GM18867 (cell line): Measurements from ENCODE around the gene LYPLA2.
"Not testable (repeated sequence)": the region's sequence is repeated elsewhere in the genome, so short reads cannot be mapped to it uniquely, and the experiment has no call there.

Source experiments
- ATAC-seq: cut with Tn5 transposase; IDR thresholded peaks from one replicate; pipeline ENCODE4 v1.9.1; 2021; ENCODE audit warnings: mild to moderate bottlenecking, moderate library complexity; ENCODE audit not compliant: unreplicated experiment

Gene LYPLA2

DNA sequence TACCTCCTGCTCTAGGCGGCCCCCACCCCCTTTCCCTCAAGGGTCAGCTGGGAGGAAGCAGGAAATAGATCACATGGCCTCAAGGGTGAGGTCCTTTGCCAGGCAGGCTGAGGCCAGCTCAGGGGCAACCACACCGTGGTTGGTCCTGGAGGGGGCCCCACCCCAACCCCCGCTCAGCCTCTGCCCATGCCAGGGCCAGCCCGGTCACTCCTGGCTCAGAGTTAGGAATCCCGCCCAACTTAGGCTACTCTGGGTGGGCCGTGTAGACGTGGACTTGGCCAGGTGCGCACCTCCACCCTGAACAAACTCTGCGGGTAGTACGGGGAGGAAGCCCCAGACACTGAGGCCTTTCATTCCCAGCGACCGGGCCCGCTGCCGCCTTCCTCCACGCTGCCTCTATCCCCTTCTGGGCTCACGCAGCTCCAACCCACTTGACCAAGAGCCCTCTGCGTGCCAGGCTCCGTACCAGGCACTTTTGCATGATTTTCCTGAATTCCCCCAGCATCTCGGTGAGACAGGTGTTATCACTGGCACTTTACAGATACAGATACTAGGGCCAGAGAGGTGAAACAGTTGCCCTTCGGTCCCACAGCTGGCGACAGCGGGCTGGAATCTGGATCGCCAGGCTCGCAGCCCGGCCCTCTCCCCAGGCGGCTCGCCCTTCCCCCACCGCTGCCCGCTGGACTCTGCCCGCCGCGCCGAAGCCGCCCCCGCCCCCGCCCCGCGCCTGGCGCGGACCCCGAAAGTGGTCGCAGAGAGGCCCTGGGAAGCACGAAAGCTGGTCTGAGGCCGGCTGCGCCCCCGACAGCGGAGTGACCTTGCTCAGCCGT lies 8.8 kb downstream of the LYPLA2 start:
- peak; percentile 2 for ATAC-seq

GRCh38 chr1:23800400-23801337 lies 9.7 kb downstream of the LYPLA2 start, which contains the start of gene GALE:
GALE (minus strand) TSS chr1:23800754; CDS start chr1:23799007, 1,747 bp downstream.
- ATAC-seq = peak; percentile 79

- no peak for ATAC-seq
These were observed 10.4 kb downstream of the LYPLA2 start for GRCh38 chr1:23801338-23801748.

DNA sequence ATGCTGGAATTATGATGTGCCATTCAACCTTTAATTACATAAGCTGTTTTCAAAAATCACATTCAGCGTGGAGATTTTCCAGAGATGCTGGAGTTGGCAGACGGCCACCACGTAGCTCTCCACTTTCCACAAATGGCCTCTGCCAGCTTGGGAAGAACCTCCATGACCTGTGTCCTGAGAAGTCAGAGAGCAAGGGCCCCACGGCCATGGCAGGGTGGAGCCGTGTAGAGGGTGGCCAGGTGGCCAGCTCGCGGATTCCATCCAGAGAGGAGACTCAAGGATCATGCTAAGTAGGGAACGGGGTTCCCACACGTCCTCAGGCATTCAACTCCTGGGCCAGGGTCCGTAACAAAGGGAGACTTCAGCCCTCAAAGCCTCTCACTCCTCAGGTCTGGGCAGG lies 10.9 kb downstream of the LYPLA2 start:
- ATAC-seq = no peak

GRCh38 chr1:23802809-23803342 lies 11.9 kb downstream of the LYPLA2 start:
- ATAC-seq = not testable (repeated sequence)

DNA sequence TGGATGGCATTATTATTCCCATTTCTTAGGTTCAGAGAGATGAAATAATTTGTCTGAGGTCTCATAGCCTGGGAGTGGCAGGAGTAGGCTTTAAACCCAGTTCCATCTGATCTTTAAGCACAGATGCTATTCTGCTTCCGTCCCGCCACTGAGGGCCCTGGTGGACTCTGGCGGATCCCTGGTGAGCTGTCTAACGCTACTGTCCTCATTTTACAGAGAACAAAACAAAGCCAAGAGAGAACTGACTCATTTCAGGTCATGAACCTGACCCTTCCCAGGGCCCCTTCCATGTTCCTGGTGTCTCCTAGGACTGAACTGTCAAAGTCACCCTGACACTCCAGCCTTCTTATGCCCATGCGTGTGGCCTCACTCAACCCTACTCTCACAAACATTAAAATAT lies 12.7 kb downstream of the LYPLA2 start:
- ATAC-seq = no peak

GRCh38 chr1:23804183-23804835 lies 13.4 kb downstream of the LYPLA2 start:
- ATAC-seq = no peak

GRCh38 chr1:23805025-23805424 lies 14.1 kb downstream of the LYPLA2 start:
- ATAC-seq = no peak

GRCh38 chr1:23806280-23806679 lies 15.3 kb downstream of the LYPLA2 start:
- no peak for ATAC-seq

DNA sequence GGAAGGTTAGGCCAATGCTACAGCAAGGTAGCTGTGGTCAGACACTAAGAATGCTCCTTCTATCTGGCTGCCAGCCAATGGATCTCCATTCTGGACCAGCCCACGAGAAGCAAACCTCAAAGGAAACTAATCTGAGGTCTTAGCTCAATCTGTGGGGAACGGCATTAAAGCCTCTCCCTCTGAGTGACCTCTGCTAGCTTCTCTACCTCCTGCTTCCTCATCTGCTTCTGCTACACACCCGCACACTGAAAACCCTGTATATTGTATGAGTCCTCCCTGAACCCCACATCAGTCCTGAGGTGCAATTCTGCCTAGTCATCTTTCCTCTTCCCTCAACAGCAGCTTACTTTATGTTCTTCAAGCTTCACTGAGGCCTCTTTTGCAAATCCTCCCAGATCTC lies 16.5 kb downstream of the LYPLA2 start:
- ATAC-seq = no peak

GRCh38 chr1:23809751-23810171 lies 18.8 kb downstream of the LYPLA2 start:
- peak; percentile 58 for ATAC-seq

DNA sequence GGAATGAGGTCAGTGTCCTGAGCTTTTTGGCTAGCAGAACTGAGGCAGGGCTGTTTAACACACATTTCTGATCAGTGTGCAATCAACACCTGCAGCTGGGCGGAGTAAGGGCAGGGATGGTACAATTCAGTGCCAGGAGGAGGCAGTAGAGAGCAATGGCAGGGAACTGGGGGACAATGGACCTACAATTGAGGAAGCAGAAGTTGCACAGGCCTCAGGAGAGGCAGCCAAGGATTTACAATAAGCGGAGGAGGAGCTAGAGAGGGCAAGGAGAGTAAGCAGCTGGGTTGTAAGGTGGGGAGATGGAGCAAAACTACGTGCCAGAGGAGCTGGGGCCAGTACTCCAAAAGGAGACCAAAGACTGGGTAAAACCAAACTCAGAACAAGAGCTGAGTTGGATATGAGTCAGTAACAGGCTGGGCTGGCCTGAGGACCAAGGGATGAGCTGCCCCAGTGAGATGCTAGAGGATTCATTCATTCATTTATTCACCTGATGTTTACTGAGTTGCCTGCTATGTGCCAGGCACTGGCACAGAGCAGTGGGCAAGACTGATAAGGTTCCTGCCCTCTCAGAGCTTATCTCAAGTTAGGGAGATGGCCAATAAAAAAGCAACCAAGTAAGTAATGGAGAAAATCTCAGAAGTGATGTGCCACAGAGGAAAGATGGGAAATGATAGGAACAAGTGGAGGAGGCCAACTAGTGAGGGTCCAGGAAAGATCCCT lies 20.0 kb downstream of the LYPLA2 start:
- peak; percentile 55 for ATAC-seq

DNA sequence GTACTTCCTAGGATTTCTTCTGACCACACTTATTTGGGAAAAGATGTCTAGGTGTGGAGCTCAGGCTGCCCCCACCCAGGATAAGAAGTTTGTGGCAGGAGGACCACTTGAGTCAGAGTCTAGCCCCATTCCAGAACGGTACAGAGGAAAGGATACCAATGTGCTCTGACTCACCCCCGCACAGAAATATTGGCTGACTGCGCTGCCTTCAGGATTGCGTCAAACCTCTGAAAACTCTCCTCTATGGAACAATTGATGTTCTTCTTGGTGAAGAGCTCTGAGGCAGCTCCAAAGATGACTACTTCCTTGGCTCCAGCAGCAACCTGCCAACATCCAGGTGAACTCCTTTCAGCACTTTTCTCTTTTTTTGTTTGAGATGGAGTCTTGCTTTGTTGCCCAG lies 23.1 kb downstream of the LYPLA2 start:
- ATAC-seq = no peak

- no peak for ATAC-seq
These were observed 25.4 kb downstream of the LYPLA2 start for GRCh38 chr1:23816361-23816760.

- ATAC-seq = no peak
These were observed 26.0 kb downstream of the LYPLA2 start for GRCh38 chr1:23816906-23817305.

DNA sequence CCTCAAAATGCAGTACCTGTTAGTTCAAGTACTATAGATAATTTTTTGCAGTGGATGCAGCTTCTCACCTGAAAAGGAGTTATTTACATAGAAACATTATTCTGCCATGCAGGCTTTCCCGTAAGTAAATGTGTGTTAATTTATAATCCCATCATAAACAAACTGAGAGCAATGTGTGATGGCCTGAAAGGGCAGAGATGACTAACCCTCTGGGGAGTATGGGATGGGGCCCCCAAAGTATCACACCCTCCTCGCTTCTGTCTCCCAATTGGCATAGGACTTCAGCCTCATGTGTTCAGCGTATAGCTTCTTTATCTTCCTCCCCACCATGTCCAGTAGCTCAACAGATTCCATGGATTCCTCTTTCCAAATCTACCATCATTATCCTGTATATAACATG lies 26.7 kb downstream of the LYPLA2 start:
- no peak for ATAC-seq

GRCh38 chr1:23823767-23824166 lies 32.8 kb downstream of the LYPLA2 start:
- no peak for ATAC-seq

DNA sequence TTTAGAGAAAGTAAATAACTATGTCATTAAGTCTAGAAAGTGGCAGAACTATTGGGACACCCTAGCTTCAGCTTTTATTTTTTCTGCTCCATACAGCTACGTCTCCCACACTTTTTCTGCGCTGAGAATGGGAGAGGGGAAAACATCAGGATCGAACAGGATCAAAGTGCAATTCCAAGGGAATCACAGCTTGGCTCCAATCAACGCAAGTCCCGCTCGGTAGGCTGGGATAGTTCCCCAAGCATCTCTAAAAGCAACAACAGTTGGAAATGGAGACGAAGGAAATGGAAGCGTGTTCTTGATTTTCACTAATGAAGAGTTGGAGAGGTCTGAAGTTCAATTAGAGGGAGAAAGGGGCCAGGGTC lies 33.7 kb downstream of the LYPLA2 start:
- no peak for ATAC-seq

GRCh38 chr1:23825076-23825761 lies 34.3 kb downstream of the LYPLA2 start, which contains the start of gene HMGCL:
HMGCL (minus strand) TSS chr1:23825429; CDS start chr1:23825415, 14 bp downstream.
- peak; percentile 75 for ATAC-seq
